ENCODE results near the gene ZBED3.
A peak's percentile ranks its signal among the peaks of the same experiment; 100 is the strongest.

Gene ZBED3

DNA sequence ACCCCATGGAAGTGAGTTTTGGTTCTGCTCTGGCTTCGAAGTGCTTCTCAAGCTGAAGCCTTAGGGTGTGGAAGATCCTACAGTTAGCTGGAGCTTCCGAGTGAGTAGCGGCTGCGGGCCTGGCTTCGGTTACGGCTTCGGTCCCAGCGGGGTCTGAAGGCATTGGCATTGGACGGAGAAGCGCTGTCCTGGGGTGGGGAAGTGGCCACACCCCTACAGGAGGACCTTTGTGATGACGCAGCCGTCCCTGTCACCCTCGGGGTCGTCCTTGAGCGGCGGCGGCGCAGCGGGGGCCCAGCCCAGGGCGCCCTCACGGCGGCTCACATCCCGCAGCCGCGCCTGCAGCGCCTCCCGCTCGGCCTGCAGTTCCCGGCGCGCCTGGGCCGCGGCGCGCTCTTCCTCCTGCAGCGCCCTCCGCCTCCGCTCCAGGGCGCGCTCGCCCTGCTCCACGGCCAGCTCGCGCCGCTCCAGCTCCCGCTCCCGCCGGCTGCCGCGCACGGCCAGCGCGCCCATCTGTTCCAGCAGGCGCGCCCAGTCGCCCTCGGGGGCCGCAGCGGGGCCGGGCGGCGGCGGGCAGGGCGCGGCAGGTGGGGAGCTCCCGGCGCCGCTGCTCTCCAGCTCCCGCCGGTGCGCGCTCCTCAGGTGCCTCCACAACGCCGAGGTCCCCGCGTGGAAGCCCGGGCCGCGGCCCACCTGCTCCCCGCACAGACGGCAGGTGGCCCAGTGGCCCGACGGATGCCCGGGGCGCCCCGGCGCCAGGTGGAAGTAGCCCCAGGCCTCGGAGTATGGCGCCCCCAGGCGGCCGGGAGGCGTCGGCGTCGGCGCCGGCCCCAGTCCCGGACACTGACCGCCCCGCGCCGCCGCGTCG lies 9.9 kb downstream of the ZBED3 start:
- DNase-seq = peak; percentile 68 to 72

DNA sequence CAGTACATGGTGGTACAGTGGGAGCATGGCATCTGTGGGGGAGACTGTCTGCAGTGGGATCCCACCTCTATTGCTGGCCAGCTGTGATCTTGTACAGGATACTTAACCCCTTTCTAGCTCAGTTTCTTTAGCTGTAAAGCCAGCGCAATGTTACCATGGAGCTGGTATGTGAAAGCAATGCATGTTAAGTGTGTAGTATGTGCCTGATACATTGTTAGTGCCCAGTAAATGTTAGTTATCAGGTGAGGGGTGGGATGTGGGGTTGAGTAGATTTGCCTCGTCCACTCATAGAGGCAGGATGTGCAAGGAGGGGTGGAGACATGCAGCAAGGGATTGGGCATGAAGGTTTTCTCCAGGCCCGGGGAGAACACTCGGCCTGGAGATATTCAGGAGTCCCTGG lies 12.3 kb downstream of the ZBED3 start:
- DNase-seq = no peak

DNA sequence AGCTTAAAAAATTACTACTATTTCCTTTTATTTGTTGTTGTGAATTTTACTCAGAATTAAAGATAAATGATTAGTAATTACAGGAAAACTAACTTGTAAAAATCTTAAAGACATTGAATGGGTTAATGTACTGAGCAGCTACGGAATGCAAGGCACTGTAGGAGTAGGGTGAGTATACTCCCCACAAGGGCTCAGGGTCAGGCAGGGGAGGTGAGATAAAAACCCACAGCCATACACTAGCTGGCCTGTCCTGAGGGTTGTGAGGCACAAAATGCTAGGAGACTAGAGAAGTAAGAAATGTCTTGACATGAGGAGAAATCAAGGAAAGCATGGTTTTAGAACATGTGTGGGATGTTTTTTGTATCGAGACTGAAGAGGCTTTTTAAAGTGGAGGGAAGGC lies 13.4 kb downstream of the ZBED3 start:
- DNase-seq = no peak

DNA sequence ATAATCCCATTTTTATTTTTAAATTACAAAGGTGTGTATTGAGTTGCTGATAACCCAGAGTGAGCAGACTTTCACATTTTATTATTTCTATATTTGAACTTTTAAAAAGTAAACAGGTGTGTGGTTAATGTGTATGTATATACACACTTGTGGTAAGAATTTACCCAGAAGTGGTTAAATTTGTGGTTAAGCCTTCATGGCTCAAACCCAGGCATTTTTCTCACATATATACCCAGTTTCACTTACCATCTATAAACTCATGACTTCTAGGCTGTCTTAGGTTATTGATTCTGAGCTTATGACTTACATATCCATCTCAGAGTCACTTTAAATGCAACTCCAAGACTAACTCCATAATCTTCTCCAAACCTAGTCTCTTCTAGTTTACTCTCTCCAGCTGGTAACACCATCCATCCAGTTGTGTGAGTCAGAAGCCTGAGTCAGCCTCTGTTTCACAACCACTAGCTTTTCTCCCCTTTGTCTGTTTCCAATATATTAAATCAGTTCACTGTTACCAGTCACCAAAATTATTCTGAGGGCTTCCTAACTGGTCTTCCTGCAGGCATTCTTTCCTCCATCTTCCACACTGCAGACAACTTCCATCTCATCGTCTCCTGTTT lies 20.2 kb downstream of the ZBED3 start:
- no peak for DNase-seq

DNA sequence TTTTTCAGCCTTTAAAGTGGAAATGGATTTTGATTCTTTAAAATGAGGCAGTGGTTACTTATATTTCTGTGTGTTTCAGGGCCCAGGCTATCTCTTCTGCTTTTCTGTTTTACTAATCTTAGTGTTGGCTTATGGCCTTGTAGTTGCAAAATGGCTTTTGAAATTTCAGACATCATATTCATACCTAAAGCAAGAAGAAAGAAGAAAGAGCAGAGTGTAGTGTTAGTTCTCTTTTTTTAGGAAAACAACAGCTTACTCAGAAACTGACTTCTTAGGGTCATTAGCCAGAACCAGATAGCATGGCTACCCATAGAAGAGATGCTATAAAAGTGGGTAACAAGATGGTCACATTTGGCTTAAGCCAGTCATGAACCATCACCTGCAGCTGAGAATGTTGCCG lies 20.9 kb downstream of the ZBED3 start:
- DNase-seq = no peak

DNA sequence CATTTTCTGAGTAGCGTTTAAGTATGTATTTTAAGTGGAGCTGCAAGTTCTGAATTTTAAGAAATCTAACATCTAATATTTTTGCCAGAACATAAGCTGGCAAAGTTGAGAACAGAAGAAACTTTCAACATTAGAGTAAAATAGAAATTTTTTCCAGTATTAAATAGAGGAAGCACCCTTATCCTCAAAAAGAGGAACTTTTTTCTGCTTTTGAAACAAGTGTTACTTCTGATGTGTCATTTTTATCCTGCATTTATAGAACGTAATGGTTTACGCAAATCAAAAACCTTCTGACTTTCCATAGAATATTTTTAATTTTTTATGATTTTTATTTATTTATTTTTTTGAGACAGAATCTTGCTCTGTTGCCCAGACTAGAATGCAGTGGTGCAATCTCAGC lies 21.8 kb downstream of the ZBED3 start:
- no peak for DNase-seq

DNA sequence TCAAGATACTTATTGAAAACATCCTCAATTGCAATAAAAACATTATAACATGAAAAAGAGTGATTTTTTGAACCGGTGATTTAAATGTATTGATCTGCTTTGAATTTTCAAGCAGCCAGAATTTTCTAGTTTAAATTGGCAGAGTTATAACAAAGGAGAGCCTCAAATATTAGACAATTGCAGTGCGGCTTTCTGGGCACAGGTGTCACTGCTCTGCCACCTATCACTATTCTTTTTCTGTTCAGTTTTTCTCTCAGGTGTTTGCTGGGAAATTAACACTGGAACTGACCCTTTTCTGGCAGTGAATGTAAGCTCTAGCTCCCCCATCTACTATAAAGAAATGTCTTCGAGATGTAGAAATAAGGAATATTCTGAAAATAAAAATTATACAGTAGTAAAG lies 23.0 kb downstream of the ZBED3 start:
- DNase-seq = no peak

DNA sequence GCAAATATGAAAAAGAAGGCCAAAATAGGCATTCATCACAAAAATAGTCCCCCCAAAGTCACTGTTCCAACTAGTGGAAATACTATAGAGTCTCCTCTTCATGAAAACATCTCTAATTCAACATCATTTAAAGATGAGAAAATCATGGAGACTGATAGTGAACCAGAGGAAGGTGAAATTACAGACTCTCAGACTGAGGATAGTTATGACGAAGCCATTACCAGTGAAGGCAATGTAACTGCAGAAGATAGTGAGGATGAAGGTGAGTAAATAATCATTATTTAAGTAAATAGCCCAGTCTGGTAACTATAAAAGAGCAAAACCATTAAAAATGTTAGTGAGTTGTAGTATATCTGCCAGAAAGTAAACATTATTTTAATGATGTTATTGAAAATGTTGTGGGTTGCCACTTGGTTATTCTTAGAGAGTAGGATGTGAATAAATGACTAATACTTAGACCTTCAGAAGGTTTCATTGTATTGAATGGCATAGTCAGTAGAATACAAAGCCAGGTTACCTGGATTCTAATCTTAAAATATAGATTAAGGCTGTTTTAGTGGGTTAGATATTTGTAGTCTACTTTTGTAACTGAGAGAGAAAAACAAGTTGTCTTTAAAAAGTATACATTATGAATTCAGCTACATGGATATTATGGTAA lies 40.5 kb downstream of the ZBED3 start:
- no peak for DNase-seq

DNA sequence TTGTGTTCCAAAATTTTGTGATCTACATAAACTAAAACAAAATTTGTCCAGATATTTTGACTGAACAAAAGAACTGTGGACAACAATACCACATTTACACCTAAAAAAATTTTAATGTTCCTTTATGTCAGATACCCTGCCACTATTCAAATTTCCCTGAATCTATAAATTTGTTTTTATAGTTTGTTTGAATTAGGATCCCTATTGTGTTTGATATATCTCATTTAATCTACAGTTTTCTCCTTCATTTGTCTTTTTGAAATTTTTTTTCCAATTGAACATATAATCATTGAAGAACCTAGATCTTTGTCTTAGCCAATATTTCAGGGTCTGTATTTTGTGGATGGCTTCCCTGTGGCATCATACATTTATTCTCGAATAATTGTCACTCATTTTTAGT lies 51.1 kb downstream of the ZBED3 start:
- DNase-seq = no peak

DNA sequence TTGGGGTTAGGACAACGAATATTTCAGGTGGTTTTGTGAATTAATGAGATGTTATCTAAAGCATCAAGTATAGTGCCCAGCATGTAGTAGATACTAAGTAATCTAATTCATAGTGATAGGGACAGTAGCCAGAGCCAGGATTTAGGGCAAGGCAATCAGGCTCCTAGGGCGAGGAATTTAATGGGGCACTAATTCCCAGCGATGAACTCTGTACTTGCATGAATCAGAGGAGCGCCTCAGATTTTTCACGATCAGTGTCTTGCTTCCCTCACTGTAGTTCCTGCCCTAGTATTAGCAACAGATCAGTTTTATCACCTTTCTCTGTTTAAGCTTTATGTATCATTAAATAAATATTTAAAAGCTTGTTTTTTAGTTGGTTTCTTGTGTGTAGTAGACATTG lies 53.7 kb downstream of the ZBED3 start:
- DNase-seq = no peak

DNA sequence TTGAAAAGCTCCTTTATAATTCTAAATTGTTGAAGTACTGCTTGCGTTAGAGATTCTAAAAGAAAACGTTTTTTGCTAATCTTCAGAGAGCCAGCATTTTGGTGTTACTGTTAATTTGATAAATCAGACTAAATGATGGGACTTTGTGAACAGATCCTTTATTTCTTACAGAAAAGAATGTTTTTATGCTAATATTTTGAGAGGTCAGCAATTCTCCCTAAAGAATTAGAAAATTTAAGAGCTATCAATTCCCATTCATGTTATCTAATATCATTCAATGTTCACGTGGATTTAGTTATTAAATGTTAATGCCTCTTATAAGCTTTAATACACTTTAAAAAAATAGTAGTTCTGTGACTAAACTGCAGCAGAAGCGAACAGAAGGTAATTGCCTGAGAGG lies 54.5 kb downstream of the ZBED3 start:
- no peak for DNase-seq

DNA sequence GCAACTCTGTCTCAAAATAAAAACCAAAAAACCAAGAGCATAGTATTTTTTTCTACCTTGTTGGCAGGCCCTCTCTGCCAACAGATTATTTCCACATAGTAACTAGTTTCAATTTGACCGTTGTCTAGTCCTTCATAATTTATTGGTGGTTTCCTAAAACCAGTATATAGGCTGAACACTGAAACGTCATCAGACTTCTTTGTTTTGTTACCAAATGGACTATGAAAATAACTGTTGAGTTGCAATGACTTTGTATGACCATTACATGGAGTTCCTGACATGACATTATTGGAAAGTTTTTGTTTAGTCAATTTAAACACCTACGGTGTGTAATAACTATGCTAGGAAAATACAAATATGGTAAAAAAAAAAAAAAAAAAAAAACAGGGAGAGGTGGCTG lies 55.2 kb downstream of the ZBED3 start:
- no peak for DNase-seq

DNA sequence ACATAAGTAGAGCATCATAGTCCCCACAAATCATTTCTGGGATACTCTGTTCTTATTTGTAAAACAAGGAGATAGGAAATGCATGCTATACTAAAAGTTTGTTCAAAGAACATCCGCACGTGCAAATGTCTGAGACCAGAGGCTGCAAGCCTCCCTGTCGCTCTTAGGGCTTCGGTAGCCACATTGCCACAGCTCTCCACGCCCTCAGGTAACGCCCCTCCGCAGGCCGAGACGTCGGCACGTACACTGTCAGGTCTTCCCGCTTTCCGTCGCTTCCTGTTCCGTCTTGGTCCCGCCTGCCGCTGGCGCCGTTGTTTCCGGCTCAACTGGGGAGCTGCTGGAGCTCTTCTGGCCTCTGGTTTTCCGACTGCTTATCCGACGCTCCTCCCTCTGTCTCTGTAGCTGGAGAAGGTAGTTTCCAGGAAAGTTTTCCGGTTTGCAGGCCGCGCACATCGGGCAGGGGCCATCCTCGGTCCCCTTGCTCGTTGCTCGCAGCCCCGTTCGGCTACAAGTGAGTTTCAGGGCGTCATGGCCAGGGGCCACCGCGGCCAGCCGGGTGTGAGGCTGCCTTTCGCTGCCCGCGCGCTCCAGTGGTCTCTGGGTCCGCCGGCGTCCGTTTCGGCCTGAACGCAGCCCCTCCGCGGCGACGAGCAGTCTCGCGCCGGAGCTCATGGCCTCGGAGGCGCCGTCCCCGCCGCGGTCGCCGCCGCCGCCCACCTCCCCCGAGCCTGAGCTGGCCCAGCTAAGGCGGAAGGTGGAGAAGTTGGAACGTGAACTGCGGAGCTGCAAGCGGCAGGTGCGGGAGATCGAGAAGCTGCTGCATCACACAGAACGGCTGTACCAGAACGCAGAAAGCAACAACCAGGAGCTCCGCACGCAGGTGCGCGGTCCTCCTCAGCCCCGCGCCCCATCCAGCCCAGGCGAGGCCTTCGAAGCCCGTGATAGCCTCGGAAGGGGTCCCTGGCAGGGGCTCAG lies 56.7 kb downstream of the ZBED3 start, which contains the start of gene AGGF1:
Gene AGGF1 (plus strand): TSS at position 308 of the 975 bp plus-strand sequence. CDS start 363 bp downstream, at position 671.
- peak; percentile 92 to 95 for DNase-seq

DNA sequence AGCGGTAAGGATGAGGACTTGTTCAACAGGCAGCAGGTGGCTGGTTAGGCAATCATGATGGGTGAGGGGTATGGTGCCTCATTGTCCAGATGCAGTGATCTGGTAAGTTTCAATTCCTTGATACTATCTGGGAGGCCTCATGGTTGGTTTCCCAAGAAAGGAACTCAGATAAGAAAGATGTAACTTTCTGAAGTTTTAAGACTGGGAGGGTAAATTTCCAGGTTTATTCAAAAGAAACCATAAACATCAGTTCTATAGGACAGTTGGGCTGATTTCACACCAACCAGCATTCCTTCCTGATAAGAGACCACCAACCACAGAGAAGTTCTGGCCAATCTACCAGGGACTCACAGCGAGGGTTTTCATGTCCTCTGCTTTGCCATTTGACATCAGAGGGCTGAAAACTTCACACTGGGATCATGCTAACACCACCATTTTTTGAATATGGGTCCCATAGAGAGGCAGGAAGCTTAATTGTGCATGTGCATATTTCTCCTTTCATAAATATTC lies 57.7 kb downstream of the ZBED3 start:
- DNase-seq = no peak

DNA sequence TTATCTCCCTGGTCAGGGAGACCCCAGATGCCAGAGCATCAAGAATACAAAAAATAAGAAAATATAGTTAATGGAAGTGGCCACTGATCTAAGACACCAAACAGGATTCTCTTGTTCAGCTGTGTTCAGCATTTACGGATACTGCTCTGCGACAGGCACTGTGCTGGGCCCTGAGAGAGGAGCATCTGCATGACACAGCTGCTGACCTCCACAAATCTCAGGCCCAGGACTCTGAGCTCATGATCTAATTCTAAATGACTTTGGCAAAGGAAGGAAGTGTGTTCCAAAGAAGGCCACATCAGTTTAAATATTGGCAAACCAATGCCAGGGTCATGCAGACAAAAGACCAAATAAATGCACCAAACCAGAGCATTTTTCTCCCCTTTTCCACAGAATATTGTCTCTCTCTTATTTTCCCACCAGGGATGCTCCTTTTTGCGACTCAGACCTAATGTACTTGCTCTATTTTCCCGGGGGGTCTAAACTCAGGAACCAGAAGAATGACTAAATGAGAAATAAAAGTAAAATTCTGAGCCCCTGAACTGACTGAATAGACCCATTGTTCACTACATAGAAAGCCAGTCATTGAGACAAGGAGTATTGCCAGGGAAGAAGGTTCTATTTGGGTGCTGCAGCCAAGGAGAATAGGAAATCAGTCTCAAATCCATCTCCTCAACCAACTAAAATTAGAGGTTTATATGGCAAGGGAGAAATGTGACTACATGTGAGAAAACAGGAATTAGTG lies 58.3 kb downstream of the ZBED3 start:
- no peak for DNase-seq

DNA sequence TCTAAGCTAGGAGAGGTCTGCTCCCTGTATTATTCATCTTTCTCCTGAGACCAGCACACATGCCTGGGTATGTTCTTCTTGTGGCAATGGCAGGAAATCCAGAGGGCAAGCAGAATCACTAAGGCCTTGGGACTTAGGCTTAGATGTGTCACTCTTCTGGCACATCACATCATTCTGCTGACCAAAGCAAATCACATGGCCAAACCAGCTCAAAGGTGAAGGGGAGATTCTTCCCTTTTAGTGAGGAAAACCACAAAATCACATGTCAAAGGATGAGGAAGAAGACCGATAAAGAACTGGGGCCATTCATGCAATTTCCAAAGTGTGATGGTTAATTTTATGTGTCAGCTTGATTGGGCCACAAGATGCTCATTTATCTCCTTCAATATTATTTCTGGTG lies 62.6 kb downstream of the ZBED3 start:
- DNase-seq = no peak

DNA sequence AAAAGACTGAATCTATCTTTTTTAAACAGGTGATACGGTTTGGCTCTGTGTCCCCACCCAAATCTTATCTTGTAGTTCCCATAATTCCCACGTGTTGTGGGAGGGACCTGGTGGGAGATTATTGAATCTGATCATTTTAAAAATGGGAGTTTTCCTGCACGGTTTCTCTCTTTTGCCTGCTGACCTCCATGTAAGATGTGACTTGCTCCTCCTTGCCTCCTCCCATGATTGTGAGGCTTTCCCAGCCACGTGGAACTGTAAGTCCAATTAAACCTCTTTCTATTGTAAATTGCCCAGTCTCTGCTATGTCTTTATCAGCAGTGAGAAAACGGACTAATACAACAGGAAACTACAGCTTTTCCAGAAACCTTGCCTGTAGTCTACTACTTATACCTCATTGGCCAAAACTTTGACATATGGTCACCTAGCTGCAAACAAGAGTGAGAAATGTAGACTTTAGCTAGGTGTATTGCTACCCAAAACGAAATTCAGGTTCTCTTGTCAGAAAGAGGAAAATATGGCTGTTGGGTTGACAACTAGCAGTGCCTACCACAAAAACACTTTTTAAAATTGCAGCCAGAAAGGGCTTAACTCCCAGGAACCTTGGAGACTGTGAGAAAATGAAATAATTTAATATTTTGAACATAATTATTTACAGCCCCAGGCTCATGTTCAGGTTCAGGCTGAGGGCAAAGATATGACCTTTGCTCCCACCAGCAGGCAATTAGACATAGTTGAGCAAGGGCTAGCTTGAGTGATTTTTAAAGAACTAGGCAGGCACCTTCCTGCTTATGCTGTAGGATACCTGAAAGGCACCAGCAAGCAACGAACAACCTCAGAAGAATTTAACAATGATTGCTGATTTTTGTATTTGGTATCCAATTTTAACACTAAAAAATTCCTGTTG lies 64.3 kb downstream of the ZBED3 start:
- DNase-seq = no peak

Measured in activated CD4-positive, alpha-beta T cell treated with anti-CD3 and anti-CD28 coated beads, Interleukin-2, amount 50 U/mL, for 48 hours (primary cell).